Stimulated activated naive CD8-positive, alpha-beta T cell treated with anti-CD3 and anti-CD28 coated beads, Interleukin-15, Interleukin-2, amounts not matched to agents 100 ng/mL and 50 ng/mL, for 24 hours (primary cell): ENCODE results near the gene TRPM6.

Experiments used
- H3K27ac Mint-ChIP-seq: one replicate; pipeline ENCODE4 v1.8.0; 2021; ENCODE audit warnings: mild to moderate bottlenecking, mixed read lengths
- H3K27me3 Mint-ChIP-seq: one replicate; pipeline ENCODE4 v1.8.0; 2021; ENCODE audit warnings: mixed read lengths
- H3K36me3 Mint-ChIP-seq: one replicate; pipeline ENCODE4 v1.8.0; 2021; ENCODE audit warnings: low read depth, mixed read lengths
- H3K4me1 Mint-ChIP-seq: one replicate; pipeline ENCODE4 v1.8.0; 2021; ENCODE audit warnings: low read depth, mixed read lengths
- H3K4me3 Mint-ChIP-seq: one replicate; pipeline ENCODE4 v1.8.0; 2021; ENCODE audit warnings: mild to moderate bottlenecking, mixed read lengths
- H3K9me3 Mint-ChIP-seq: one replicate; pipeline ENCODE4 v1.8.0; 2021; ENCODE audit warnings: mixed read lengths

Gene TRPM6

DNA sequence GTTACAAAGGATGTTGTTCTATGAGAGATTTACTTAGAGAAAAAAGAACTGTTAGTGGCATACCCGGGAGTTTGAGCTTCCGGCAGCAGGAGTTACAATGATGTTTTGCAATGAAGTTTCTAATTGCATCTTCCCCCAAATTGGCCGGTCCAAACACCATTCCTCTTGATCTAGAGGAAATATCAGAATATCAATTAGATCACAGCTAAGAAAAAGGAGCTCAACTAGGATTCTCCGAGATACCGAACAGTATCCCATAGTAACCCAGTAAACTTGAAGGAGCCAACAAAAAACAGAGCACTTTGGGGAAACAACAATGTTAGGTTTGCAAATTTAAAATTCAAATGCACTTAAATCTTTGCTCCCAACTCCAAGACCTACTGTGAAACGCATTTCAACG lies 159.5 kb downstream of the TRPM6 start:
- no peaks in the 10 kb centered on the region for H3K9me3 Mint-ChIP-seq
- no peaks in the 10 kb centered on the region for H3K36me3 Mint-ChIP-seq
- H3K27me3 Mint-ChIP-seq: peaks cover 10% of the 10 kb centered on the region
- H3K4me1 Mint-ChIP-seq: no peaks in the 10 kb centered on the region
- H3K27ac Mint-ChIP-seq: no peak overlapping the region
- H3K4me3 Mint-ChIP-seq: no peak overlapping the region

DNA sequence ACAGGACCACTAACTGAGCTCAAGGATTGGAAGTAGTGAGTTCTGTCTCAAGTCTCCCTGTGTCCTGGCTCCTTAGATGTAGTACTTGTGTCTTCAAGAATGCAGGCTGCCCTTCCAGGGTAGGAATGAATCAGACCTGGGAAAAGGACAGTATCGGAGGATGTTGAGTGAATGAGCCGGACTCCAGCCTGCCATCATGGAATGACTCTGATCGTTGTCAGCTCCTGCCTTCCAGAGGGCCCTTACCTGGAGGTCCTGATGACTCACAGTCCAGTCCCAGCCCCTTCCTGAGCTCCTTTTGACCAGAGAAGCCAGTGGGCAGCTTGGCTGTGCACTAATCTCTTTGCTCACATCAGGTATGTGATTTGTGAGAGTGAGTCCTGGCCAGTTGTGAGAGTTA lies 161.1 kb downstream of the TRPM6 start:
- Mint-ChIP-seq H3K36me3 (no peaks in the 10 kb centered on the region), H3K27ac (no peak overlapping the region), H3K9me3 (no peaks in the 10 kb centered on the region), H3K4me3 (no peak overlapping the region), H3K27me3 (peaks cover 10% of the 10 kb centered on the region), H3K4me1 (no peaks in the 10 kb centered on the region)

DNA sequence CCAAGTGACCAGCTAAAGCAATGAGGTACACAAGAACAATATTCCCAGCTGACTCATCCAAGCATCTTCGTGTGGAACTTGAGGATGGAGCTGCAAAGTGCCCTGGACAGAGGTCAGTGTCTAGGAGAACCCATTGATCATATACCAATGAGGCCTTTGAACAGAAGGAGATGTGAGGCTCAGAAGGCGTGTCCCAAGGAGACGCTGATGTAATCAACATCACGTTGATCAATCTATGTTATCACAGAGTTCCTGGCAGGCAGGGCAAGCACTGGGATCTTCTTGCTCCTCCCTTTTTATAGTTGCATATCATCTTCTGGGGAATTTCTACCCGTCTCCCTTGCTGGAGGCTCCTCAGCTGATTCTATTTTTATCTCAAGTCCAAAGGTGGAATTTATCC lies 163.4 kb downstream of the TRPM6 start:
- no peaks in the 10 kb centered on the region for H3K4me1 Mint-ChIP-seq
- H3K27ac Mint-ChIP-seq: no peak overlapping the region
- no peaks in the 10 kb centered on the region for H3K36me3 Mint-ChIP-seq
- H3K4me3 Mint-ChIP-seq: no peak overlapping the region
- H3K27me3 Mint-ChIP-seq: peaks cover 10% of the 10 kb centered on the region
- H3K9me3 Mint-ChIP-seq: no peaks in the 10 kb centered on the region

DNA sequence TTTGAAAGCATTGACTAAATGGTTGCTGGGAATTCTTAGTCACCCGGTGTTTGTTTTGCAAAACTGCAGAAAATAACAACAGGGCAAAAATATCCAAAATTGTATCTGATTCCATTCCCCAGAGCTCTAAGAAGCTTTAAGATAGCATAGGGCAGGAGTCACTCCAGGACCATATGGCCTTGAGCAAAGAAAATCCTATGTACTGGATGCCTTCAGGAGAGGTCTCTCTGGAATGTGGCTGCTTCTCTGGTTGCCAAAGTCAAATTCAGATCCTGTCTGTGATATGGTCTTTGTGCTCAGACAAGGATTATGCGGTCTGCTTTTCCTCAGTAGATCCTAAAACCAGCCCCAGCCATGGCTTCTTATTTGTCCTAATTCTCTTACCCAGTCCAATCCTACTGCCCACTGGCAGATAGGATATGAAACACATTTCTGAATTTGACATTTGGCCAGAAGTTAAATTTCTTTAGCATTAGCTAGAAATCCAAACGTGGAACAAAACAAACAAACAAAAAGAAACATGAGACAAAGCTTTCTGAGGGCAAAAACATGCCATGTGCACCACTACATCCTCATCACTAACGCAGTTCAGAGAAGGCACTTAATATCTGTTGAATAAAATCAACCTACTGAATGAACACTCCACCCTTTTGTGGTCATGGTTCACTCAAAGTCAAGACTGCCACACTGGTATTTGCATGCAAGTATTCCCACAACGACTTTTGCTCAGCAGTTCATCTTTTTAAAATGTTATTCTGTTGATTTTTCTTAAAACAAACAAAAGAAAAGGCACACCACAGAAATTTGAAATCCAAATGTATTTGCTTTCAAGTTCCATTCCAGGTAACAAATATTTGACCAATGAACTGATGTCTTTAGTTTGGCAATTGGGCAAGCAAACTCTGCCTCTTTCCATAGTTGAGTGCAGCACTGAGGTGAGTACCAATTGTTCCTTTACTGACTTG lies 165.7 kb downstream of the TRPM6 start:
- Mint-ChIP-seq H3K27me3 (no peaks in the 10 kb centered on the region), H3K36me3 (no peaks in the 10 kb centered on the region), H3K27ac (no peak overlapping the region), H3K4me1 (no peaks in the 10 kb centered on the region), H3K9me3 (no peaks in the 10 kb centered on the region), H3K4me3 (no peak overlapping the region)

DNA sequence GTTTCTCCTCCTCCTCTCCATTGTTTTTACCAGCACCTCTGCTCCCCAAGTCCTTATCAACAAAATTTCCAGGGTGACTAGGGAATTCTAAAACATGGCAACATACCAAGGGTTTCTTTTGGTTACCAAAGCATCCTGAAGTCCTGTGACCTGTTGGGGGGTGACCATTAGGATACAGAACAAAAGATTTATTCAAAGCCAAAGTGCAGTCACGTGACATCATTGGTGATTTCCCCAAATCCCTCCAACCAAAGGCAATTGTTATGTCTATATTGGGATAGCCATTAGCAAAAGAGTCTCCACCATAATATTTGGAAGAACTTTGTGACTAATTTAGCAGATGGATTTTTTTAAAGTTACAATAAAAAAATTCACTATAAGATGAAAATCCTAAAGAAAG lies 168.4 kb downstream of the TRPM6 start:
- Mint-ChIP-seq H3K36me3 (no peaks in the 10 kb centered on the region), H3K27me3 (peaks cover 4% of the 10 kb centered on the region), H3K4me1 (no peaks in the 10 kb centered on the region), H3K9me3 (no peaks in the 10 kb centered on the region), H3K4me3 (no peak overlapping the region), H3K27ac (no peak overlapping the region)

DNA sequence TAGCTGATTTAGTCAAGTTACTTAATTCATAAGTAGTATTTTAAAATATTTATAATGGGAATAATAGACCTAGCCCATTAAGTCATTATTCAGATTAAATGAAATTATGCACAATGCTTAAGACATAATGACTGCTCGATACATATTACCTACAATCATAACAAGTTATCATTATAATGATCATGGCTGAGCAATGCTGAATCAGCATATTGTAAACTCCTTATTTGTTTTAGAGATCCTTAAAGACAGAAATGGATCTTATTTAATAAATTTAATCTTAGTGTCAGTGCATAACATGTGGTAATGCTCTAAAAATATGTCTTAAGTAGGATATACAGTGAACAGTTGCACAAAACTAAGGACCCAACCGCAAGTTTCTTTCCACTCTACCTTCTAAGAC lies 169.0 kb downstream of the TRPM6 start:
- H3K4me1 Mint-ChIP-seq: no peaks in the 10 kb centered on the region
- H3K27me3 Mint-ChIP-seq: peaks cover 4% of the 10 kb centered on the region
- H3K36me3 Mint-ChIP-seq: no peaks in the 10 kb centered on the region
- no peaks in the 10 kb centered on the region for H3K9me3 Mint-ChIP-seq
- H3K4me3 Mint-ChIP-seq: no peak overlapping the region
- no peak overlapping the region for H3K27ac Mint-ChIP-seq

DNA sequence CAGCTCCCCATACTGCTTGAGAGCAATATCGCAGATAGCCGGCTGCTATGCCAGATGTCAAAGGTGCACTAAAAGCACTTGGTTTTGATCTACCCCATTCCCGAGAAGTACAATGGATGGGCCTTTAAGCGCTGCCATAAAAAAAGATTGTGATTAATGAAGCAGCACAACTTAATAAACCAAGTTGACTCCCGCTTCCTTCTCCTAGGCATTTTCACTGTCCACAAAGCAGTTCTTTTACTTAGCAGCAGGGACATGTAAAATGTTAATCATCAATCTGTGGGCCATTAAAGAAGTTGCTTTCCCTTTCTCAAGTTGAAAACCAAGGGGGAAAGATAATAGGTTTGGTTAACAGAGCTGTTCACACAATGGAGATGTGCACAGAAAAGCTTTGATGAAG lies 176.4 kb downstream of the TRPM6 start:
- Mint-ChIP-seq H3K27ac (no peak overlapping the region), H3K27me3 (peaks cover 4% of the 10 kb centered on the region), H3K36me3 (no peaks in the 10 kb centered on the region), H3K4me1 (no peaks in the 10 kb centered on the region), H3K4me3 (no peak overlapping the region), H3K9me3 (peaks cover 3% of the 10 kb centered on the region)

DNA sequence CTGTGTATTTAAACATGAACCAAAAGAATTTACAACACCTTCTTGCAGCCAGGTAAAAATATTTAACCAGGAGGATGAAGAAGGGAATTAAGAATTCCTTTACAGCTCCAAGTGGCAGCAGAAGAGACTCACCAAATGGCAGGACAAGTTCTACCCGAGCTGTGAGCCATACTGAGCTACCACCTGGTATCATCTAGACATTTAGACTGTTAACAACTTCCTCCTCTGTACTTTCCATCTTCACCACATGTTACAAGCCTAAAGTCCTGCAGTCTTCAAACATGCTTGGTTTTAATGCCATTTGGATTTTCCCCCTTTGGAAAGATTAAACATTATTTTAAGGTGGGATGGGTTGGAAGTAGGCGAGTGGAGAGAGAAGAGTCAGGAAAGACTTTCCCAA lies 190.2 kb downstream of the TRPM6 start:
- Mint-ChIP-seq H3K27ac (no peak overlapping the region), H3K4me1 (no peaks in the 10 kb centered on the region), H3K4me3 (no peak overlapping the region), H3K9me3 (no peaks in the 10 kb centered on the region), H3K36me3 (no peaks in the 10 kb centered on the region), H3K27me3 (peaks cover 33% of the 10 kb centered on the region)

DNA sequence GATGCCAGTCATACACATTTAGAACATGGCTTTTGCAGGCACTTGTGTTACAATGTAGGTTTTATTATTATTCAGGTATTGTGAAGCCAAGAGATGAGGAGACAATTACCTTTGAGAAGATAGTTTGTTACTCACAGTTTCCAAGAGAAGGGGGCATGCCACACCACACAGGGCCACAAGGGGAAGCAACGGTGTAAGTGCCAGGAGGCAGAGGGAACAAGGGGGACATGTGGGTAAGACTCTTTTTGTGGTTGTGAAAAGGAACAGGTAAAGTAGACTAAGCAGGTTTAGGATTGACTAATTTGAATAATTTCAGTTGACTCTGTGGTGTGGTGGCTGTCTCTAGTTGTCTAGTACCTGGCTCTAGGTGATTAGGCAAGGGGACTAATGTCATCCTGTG lies 191.2 kb downstream of the TRPM6 start:
- Mint-ChIP-seq H3K27ac (no peak overlapping the region), H3K9me3 (no peaks in the 10 kb centered on the region), H3K4me3 (no peak overlapping the region), H3K36me3 (no peaks in the 10 kb centered on the region), H3K27me3 (peaks cover 31% of the 10 kb centered on the region), H3K4me1 (no peaks in the 10 kb centered on the region)

DNA sequence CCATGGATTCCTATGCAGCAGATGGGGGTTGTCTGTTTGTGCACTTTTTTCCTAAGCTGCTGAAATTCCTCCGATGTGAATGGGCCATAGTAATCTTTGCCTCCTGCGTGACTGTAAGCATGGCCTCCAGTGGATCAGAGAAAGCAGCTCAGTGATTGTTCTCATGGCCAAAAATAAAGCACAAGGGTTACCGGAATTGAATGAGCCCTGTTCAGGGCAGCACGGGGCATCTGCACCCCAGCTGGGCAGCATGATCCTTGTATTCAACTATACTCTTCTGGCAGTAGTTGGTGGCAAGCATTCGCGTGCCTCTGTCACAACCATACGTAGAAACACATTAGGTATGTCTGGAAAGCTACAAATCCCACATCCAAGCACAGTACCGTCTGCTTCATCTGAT lies 196.7 kb downstream of the TRPM6 start:
- Mint-ChIP-seq H3K27ac (no peak overlapping the region), H3K4me1 (peaks cover 3% of the 10 kb centered on the region), H3K36me3 (no peaks in the 10 kb centered on the region), H3K27me3 (peaks cover 9% of the 10 kb centered on the region), H3K4me3 (no peak overlapping the region), H3K9me3 (no peaks in the 10 kb centered on the region)

DNA sequence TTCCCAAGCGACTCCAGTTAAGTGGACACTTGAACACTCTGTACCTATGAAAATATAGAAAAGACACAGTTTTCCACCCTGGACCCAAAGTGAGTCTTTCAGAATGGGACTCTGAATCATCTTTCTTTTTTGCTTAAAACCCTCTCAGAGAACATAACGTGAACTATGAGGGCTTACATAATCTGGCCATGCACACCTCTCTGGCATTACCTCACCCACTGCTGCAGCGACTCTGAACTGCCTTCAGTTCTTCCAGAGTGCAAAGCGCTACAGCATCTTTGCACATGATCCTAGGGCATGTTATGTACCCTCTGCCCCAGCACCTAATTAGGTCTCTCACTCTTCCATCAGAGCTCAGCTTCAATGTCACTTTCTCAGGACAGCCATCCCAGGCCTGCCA lies 204.4 kb downstream of the TRPM6 start:
- Mint-ChIP-seq H3K27ac (no peak overlapping the region), H3K4me3 (no peak overlapping the region), H3K4me1 (peaks cover 3% of the 10 kb centered on the region), H3K36me3 (no peaks in the 10 kb centered on the region), H3K9me3 (no peaks in the 10 kb centered on the region), H3K27me3 (peaks cover 5% of the 10 kb centered on the region)

DNA sequence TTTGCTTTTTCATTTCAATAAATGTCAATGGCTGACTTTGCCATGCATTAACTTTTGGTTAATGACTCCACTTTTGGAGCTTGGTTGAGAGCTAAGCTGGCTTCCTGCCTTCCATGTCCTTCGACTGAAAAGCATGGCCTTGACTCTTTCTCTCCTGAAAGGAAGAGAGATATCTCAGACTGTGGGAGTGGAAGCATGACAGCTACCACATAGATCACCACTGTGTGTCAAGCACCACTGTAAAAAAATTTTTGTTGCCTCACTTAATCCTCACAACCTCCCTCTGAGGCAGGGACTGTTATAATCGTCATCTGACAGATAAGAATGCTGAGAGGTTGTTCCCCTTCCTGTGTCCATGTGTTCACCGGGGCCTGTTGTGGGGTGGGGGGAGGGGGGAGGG lies 205.8 kb downstream of the TRPM6 start:
- H3K9me3 Mint-ChIP-seq: no peaks in the 10 kb centered on the region
- no peaks in the 10 kb centered on the region for H3K36me3 Mint-ChIP-seq
- H3K4me1 Mint-ChIP-seq: peaks cover under 1% of the 10 kb centered on the region
- H3K4me3 Mint-ChIP-seq: no peak overlapping the region
- peaks cover 5% of the 10 kb centered on the region for H3K27me3 Mint-ChIP-seq
- no peak overlapping the region for H3K27ac Mint-ChIP-seq

DNA sequence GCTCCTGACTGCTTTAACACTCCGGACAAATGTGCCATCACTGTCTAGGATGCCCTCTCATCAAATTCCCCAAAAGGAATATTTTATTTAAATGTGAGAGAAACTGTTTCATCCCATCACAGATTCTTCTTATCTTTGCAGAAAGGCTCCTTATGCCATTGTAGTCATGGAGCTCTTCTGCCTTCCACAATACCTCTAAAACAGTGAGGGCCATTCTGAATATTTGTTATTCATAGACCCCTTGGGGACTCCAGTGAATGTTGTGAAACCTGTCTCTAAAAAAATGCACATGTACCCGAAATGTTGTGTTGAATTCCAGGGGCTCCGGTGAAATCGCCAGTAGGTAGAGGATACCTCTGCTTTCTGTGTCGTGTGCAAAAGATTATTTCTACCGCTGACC lies 213.6 kb downstream of the TRPM6 start:
- H3K27ac Mint-ChIP-seq: no peak overlapping the region
- no peaks in the 10 kb centered on the region for H3K4me1 Mint-ChIP-seq
- no peaks in the 10 kb centered on the region for H3K9me3 Mint-ChIP-seq
- no peaks in the 10 kb centered on the region for H3K36me3 Mint-ChIP-seq
- H3K27me3 Mint-ChIP-seq: peaks cover 6% of the 10 kb centered on the region
- H3K4me3 Mint-ChIP-seq: no peak overlapping the region
